Measurements from ENCODE around the gene KCNK6. TPM values are rescaled to one million over a fixed set of nuclear protein-coding genes. Genes with fewer than 3 reads are reported as not detected.

The KCNK6 gene
- total RNA-seq, 2 donors from 2014 or later: 27.2 to 32.7 TPM

DNA sequence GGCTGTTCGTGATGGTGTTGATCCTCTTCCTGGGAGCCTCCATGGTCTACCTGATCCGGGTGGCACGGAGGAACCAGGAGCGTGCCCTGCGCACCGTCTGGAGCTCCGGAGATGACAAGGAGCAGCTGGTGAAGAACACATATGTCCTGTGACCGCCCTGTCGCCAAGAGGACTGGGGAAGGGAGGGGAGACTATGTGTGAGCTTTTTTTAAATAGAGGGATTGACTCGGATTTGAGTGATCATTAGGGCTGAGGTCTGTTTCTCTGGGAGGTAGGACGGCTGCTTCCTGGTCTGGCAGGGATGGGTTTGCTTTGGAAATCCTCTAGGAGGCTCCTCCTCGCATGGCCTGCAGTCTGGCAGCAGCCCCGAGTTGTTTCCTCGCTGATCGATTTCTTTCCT lies 27.8 kb upstream of the KCNK6 start:
- DNase-seq (no peak), ATAC-seq (no peak)
- intact Hi-C loops (cut with DNase I, micrococcal nuclease): no loop called here

GRCh38 chr19:38293281-38293680 lies 26.4 kb upstream of the KCNK6 start:
- DNase-seq (no peak), ATAC-seq (no peak)
- intact Hi-C loops (cut with DNase I, micrococcal nuclease): no loop called here

GRCh38 chr19:38294090-38294489 lies 25.6 kb upstream of the KCNK6 start:
- no peak for DNase-seq
- intact Hi-C loops (cut with DNase I, micrococcal nuclease): no loop called here
- no peak for ATAC-seq

GRCh38 chr19:38298821-38299680 lies 20.6 kb upstream of the KCNK6 start:
- no peak for ATAC-seq
- intact Hi-C loops (cut with DNase I, micrococcal nuclease): no loop called here
- no peak for DNase-seq

DNA sequence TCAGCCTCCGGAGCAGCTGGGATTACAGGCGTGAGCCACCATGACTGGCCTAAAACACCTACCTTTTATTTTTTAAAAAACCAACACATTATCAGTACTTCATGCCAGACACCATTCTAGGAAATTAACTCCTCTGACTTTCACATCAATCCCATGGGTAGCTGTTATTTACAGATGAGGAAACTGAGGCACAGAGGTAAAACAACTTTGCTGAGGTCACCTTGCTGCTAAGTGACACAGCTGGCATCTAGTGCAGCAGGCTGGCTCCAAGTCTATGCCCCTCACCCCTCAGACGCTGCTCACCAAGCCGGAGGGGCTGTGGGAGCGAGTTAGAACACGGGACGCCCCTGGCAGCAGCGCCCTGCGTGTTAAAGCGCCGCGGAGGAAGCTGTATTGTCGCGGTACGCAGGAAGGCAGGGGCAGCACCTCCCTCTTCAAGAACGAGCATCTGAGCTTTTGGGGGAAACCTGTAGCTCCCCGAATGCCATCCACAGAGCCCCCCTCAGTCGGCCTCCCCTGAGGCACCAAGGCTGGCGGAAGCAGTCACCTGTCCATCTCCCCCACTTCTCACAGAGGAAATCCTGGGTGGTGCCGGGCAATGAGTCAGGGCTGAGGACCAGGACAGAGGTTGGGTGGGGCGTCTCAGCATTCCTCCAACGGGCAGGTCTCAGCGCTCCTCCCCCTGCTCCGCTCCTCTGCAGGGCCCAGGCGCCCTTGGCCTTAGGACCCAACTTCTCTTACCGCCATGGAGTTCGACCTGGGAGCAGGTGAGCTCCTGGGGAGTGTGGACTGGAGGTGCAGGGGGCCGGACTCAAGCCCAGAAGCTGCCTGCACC lies 15.9 kb upstream of the KCNK6 start, which contains the start of gene C19orf33:
C19orf33 (plus strand) TSS at position 735 of the 835 bp plus-strand sequence; CDS start at position 746, 11 bp downstream.
- DNase-seq (peak; percentile 88 to 95), ATAC-seq (peak; percentile 73)
- intact Hi-C loops (cut with DNase I, micrococcal nuclease): no loop called here

GRCh38 chr19:38304352-38304865 lies 15.2 kb upstream of the KCNK6 start:
- intact Hi-C loops (cut with DNase I, micrococcal nuclease): no loop called here
- DNase-seq: peak in 1 of 2 donors; percentile 53
- peak; percentile 27 for ATAC-seq

DNA sequence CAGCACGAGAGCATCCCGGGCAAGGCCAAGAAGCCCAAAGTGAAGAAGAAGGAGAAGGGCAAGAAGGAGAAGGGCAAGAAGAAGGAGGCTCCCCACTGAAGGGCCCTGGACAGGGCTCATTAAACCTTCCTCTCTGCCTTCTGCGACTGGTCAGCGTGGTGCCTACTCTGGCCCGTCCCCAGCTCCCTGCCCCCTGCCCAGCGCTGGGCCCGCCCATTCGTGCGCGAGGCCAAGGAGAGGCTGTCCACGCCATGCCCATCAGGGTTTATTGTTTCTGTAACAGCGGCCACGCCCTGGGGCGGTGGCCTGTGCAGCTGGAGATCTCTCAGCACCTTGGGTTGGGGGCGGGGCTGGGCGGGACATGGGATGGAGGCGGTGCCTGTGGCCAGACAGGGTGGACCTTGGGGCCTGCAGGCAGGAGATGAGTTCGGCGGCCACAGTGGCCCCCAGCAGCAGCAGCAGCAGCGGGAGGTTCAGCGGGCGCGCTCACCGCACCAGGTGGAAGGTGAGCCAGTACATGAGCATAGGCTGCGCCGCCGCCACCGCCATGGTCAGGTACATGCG lies 14.7 kb upstream of the KCNK6 start:
- peak; percentile 94 to 95 for DNase-seq
- ATAC-seq: peak; percentile 69
- intact Hi-C loops (cut with DNase I, micrococcal nuclease): no loop called here

- DNase-seq (no peak), ATAC-seq (no peak)
- intact Hi-C loops (cut with DNase I, micrococcal nuclease): no loop called here
Measured at GRCh38 chr19:38306236-38306635, 13.4 kb upstream of the KCNK6 start.

GRCh38 chr19:38307076-38307475 lies 12.6 kb upstream of the KCNK6 start:
- ATAC-seq: no peak
- DNase-seq: no peak
- intact Hi-C loops (cut with DNase I, micrococcal nuclease): no loop called here

- intact Hi-C loops (cut with DNase I, micrococcal nuclease): no loop called here
- no peak for DNase-seq
- ATAC-seq: no peak
Measured at GRCh38 chr19:38307597-38307996, 12.0 kb upstream of the KCNK6 start.

- intact Hi-C loops (cut with DNase I, micrococcal nuclease): no loop called here
- ATAC-seq (no peak), DNase-seq (no peak)
Measured at GRCh38 chr19:38308006-38308766, 11.5 kb upstream of the KCNK6 start.

GRCh38 chr19:38308926-38309614 lies 10.6 kb upstream of the KCNK6 start:
- ATAC-seq (no peak), DNase-seq (no peak)
- intact Hi-C loops (cut with DNase I, micrococcal nuclease): no loop called here

- ATAC-seq (no peak), DNase-seq (no peak)
- intact Hi-C loops (cut with DNase I, micrococcal nuclease): no loop called here
Measured at GRCh38 chr19:38309615-38310278, 9.9 kb upstream of the KCNK6 start.

DNA sequence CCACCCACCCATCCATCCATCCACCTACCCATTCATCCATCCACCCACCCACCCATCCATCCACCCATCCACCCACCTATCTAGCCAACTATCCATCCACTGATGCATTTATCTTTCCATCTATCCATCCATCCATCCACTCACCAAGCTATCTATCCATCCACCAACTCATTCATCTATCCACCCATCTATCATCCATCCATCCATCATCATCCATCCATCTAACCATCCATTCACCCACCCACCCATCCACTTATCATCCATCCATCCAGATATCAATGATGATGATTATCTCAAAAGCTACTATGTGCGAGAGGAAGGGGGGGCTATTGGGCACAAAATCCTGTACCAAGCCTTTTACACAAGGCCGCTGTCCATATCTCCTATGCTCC lies 9.4 kb upstream of the KCNK6 start:
- ATAC-seq: no peak
- intact Hi-C loops (cut with DNase I, micrococcal nuclease): no loop called here

GRCh38 chr19:38310986-38311385 lies 8.7 kb upstream of the KCNK6 start:
- ATAC-seq (no peak), DNase-seq (no peak)
- intact Hi-C loops (cut with DNase I, micrococcal nuclease): no loop called here

More for the DNA sequence above, 9.4 kb upstream of the KCNK6 start:
- DNase-seq: no peak

DNA sequence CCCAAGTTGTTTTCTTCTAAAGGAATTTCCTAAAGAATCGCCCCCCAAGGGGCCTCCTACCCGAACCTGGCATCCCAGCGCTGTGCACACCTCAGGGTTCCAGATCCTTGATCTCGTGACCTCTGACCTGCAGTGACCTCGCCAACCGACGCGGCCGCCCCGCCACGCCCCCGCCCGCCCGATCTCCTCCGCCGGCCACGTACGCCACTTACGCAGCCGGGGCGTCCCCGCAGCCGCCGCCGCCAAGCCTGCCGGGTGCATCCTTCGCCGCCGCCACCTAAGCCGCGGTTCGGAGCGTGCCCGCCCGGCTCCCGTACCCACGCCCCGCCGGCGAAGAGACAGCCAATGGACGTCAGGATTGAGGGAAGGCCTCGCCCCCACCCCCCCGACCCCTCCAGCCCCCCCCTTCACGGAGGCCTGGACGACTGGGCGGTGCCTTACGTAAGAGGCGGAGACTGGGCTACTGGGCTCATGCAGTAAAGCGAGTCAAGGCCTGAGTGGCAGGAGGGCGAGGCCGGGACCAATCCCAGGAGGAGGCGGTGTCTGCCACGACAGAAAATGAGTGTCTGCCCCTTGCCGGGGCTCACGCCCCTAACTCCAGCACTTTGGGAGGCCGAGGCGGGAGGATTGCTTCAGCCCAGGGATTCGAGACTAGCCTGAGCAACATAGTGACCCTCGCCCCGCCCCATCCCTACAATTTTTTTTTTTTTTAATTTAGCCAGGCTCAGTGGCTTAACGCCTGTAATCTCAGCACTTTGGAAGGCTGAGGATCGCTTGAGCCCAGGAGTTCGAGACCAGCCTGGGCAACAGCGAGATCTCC lies 3.8 kb upstream of the KCNK6 start, which contains the start of gene YIF1B:
YIF1B (minus strand) TSS at position 291 of the 820 bp plus-strand sequence; CDS start at position 261, 30 bp downstream.
- ATAC-seq: peak; percentile 86
- intact Hi-C loops (cut with DNase I, micrococcal nuclease): no loop called here
- peak; percentile 95 to 99 for DNase-seq
